ENCODE results near the gene ATG7.
"Not testable (repeated sequence)": the region's sequence is repeated elsewhere in the genome, so short reads cannot be mapped to it uniquely, and the experiment has no call there.

Gene ATG7

GRCh38 chr3:11255537-11255936 is 16.7 kb upstream of the ATG7 start:
- DNase-seq, result not testable (repeated sequence)

- DNase-seq, result no peak
Measured at GRCh38 chr3:11258958-11259357, 13.2 kb upstream of the ATG7 start.

- no peak for DNase-seq
Measured at GRCh38 chr3:11260460-11260859, 11.7 kb upstream of the ATG7 start.

GRCh38 chr3:11269007-11269406 is 3.2 kb upstream of the ATG7 start:
- DNase-seq, result no peak

GRCh38 chr3:11272906-11273574 is 843 bp downstream of the ATG7 start:
- no peak for DNase-seq

GRCh38 chr3:11273891-11274291 is 1.7 kb downstream of the ATG7 start:
- no peak for DNase-seq

GRCh38 chr3:11274566-11275142 is 2.5 kb downstream of the ATG7 start:
- DNase-seq, result no peak

GRCh38 chr3:11275926-11276325 is 3.7 kb downstream of the ATG7 start:
- DNase-seq, result no peak

GRCh38 chr3:11276901-11277300 is 4.7 kb downstream of the ATG7 start:
- no peak for DNase-seq

GRCh38 chr3:11282250-11283138 is 10.3 kb downstream of the ATG7 start:
- no peak for DNase-seq

- no peak for DNase-seq
Measured at GRCh38 chr3:11283139-11283475, 10.9 kb downstream of the ATG7 start.

- DNase-seq, result no peak
Measured at GRCh38 chr3:11284011-11284410, 11.8 kb downstream of the ATG7 start.

- no peak for DNase-seq
Measured at GRCh38 chr3:11285471-11285870, 13.3 kb downstream of the ATG7 start.

- DNase-seq, result no peak
Measured at GRCh38 chr3:11287404-11287803, 15.2 kb downstream of the ATG7 start.

- no peak for DNase-seq
Measured at GRCh38 chr3:11288021-11288491, 15.9 kb downstream of the ATG7 start.

- DNase-seq, result no peak
Measured at GRCh38 chr3:11288786-11289637, 16.8 kb downstream of the ATG7 start.

GRCh38 chr3:11289864-11290263 is 17.7 kb downstream of the ATG7 start:
- no peak for DNase-seq

- no peak for DNase-seq
Measured at GRCh38 chr3:11290743-11291680, 18.8 kb downstream of the ATG7 start.

GRCh38 chr3:11291808-11292207 is 19.6 kb downstream of the ATG7 start:
- DNase-seq, result no peak

GRCh38 chr3:11297126-11297525 is 24.9 kb downstream of the ATG7 start:
- no peak for DNase-seq

GRCh38 chr3:11300970-11301369 is 28.8 kb downstream of the ATG7 start:
- no peak for DNase-seq

- no peak for DNase-seq
Measured at GRCh38 chr3:11302444-11302843, 30.2 kb downstream of the ATG7 start.
